ENCODE results near the gene EDC3. TPM values are rescaled to one million over a fixed set of nuclear protein-coding genes. Genes with fewer than 3 reads are reported as not detected.

EDC3 gene
- total and polyA plus RNA-seq, 2 experiments from 2014 or later = 13.8 to 26.5 TPM

- no peak for ATAC-seq
- H3K4me1 ChIP-seq (ENCODE audit: insufficient read depth) = no peaks in the 10 kb centered on the region
- Mint-ChIP-seq H3K4me1 (no peaks in the 10 kb centered on the region; the same call in 2 of the 3 replicates), H3K27me3 (ENCODE audit: insufficient read depth, low read depth, poor library complexity) (peaks cover 20% of the 10 kb centered on the region), H3K27ac (no peak overlapping the region), H3K9me3 (no peaks in the 10 kb centered on the region; the same call in 1 of the 3 replicates), H3K36me3 (ENCODE audit: low read depth) (no peaks in the 10 kb centered on the region), H3K4me3 (no peak overlapping the region)
- no peak overlapping the region for H3K4me3 ChIP-seq
- no peaks in the 10 kb centered on the region for H3K27me3 ChIP-seq (ENCODE audit: insufficient read depth)
- H4K20me1 ChIP-seq (replicated peaks; ENCODE audit: insufficient read depth) = no peaks in the 10 kb centered on the region
- no peaks in the 10 kb centered on the region for H3K79me2 ChIP-seq (replicated peaks; ENCODE audit: insufficient read depth)
- DNase-seq (ENCODE audit: low spot score) = no peak
- H2AFZ ChIP-seq = no peak overlapping the region
- no peaks in the 10 kb centered on the region for H3F3A ChIP-seq (replicated peaks; ENCODE audit: low read depth)
- no peak overlapping the region for H3K27ac ChIP-seq (ENCODE audit: low read depth)
- H3K36me3 ChIP-seq (ENCODE audit: insufficient read depth) = no peaks in the 10 kb centered on the region
- H3K9me2 ChIP-seq (ENCODE audit: insufficient read depth) = no peaks in the 10 kb centered on the region; the same call in 1 of the 2 replicates
- no peak overlapping the region for H3K4me2 ChIP-seq
- TF ChIP-seq NANOG (IDR thresholded peaks at IDR 0.05; ENCODE audit: borderline replicate concordance) = no peak
- TF ChIP-seq EZH2phosphoT487 (IDR thresholded peaks at IDR 0.05; ENCODE audit: unreplicated experiment) = no peak
- TF ChIP-seq ZNF462 (CRISPR knock-in tag; IDR thresholded peaks at IDR 0.05) = no peak
- no peak for TF ChIP-seq JUNB (IDR thresholded peaks at IDR 0.05; ENCODE audit: unreplicated experiment)
- no peak for TF ChIP-seq POLR2AphosphoS5 (IDR thresholded peaks at IDR 0.05; ENCODE audit: low read depth)
- no peak for TF ChIP-seq REST (IDR thresholded peaks at IDR 0.05; ENCODE audit: unreplicated experiment)
- no peak for TF ChIP-seq CTCF (conservative IDR thresholded peaks at IDR 0.05; ENCODE audit: low read depth in 2 of 2)
- no peak for TF ChIP-seq ZNF114 (CRISPR knock-in tag; IDR thresholded peaks at IDR 0.05)
- no peak for TF ChIP-seq STAT1 (IDR thresholded peaks at IDR 0.05; ENCODE audit: unreplicated experiment)
- TF ChIP-seq CREB1 (CRISPR knock-in tag; IDR thresholded peaks at IDR 0.05; ENCODE audit: low read depth) = no peak
- no peak for TF ChIP-seq ETS1 (IDR thresholded peaks at IDR 0.05)
- no peak for TF ChIP-seq EZH2 (IDR thresholded peaks at IDR 0.05; ENCODE audit: low read depth, unreplicated experiment)
- TF ChIP-seq ZNF331 (CRISPR knock-in tag; IDR thresholded peaks at IDR 0.05; ENCODE audit: low read depth) = no peak
Observed at GRCh38 chr15:74735305-74735704, 39.5 kb upstream of the EDC3 start.

All from GM23338 (cell line).